ENCODE results near the gene ZNF609. TPM values are rescaled to one million over a fixed set of nuclear protein-coding genes. Genes with fewer than 3 reads are reported as not detected.
A peak's percentile ranks its signal among the peaks of the same experiment; 100 is the strongest.

Gene ZNF609
- total RNA-seq, 3 donors from 2014 or later (not counting 1 experiment from before 2014, with no cell fraction given) = 40.3 to 59.7 (median 55.3) TPM

- Histone ChIP-seq H3K4me1 (ENCODE audit: control insufficient read depth, insufficient read depth, low read length) (no peaks in the 10 kb centered on the region), H3K27me3 (ENCODE audit: control insufficient read depth, insufficient read depth, low read length) (no peaks in the 10 kb centered on the region), H3K27ac (ENCODE audit: low read length) (no peak overlapping the region), H3K4me3 (ENCODE audit: low read length) (no peak overlapping the region), H3K36me3 (ENCODE audit: control insufficient read depth, insufficient read depth, low read length) (no peaks in the 10 kb centered on the region), H3K9me3 (ENCODE audit: control insufficient read depth, insufficient read depth, low read length) (no peaks in the 10 kb centered on the region)
- DNase-seq (no peak), ATAC-seq (no peak)
- Mint-ChIP-seq H3K4me1 (peaks cover 46 to 51% of the 10 kb centered on the region in 2 donors), H3K4me3 (no peak overlapping the region), H3K36me3 (no peaks in the 10 kb centered on the region), H3K27ac (peak overlapping the region; percentile 21 to 28), H3K27me3 (ENCODE audit: low read depth in 2 of 2) (no peaks in the 10 kb centered on the region), H3K9me3 (no peaks in the 10 kb centered on the region)
- WGBS (ENCODE audit: insufficient coverage) = no CpG with 5 or more reads among the region's 1 CpG
- no peak for TF ChIP-seq CTCF (IDR thresholded peaks at IDR 0.05)
- intact Hi-C loops (cut with micrococcal nuclease) = no loop called here
Measured at GRCh38 chr15:64522226-64522823, 61.9 kb downstream of the ZNF609 start.

GRCh38 chr15:64523240-64523639 is 62.9 kb downstream of the ZNF609 start:
- no peak overlapping the region for H3K27ac Mint-ChIP-seq
- no peaks in the 10 kb centered on the region for H3K36me3 Mint-ChIP-seq
- peaks cover 48 to 53% of the 10 kb centered on the region in 2 donors for H3K4me1 Mint-ChIP-seq
- ATAC-seq = no peak
- Histone ChIP-seq H3K9me3 (ENCODE audit: control insufficient read depth, insufficient read depth, low read length) (no peaks in the 10 kb centered on the region), H3K4me3 (ENCODE audit: low read length) (no peak overlapping the region), H3K36me3 (ENCODE audit: control insufficient read depth, insufficient read depth, low read length) (no peaks in the 10 kb centered on the region), H3K4me1 (ENCODE audit: control insufficient read depth, insufficient read depth, low read length) (no peaks in the 10 kb centered on the region), H3K27ac (ENCODE audit: low read length) (no peak overlapping the region), H3K27me3 (ENCODE audit: control insufficient read depth, insufficient read depth, low read length) (no peaks in the 10 kb centered on the region)
- no peak overlapping the region for H3K4me3 Mint-ChIP-seq
- no peaks in the 10 kb centered on the region for H3K9me3 Mint-ChIP-seq
- WGBS (ENCODE audit: insufficient coverage) = 100% methylated on average over 5 of the region's 5 CpGs
- H3K27me3 Mint-ChIP-seq (ENCODE audit: low read depth in 2 of 2) = no peaks in the 10 kb centered on the region
- intact Hi-C loops (cut with micrococcal nuclease) = no loop called here
- DNase-seq = no peak
- TF ChIP-seq CTCF (IDR thresholded peaks at IDR 0.05) = no peak

GRCh38 chr15:64524778-64525177 is 64.4 kb downstream of the ZNF609 start:
- Histone ChIP-seq H3K36me3 (ENCODE audit: control insufficient read depth, insufficient read depth, low read length) (no peaks in the 10 kb centered on the region), H3K9me3 (ENCODE audit: control insufficient read depth, insufficient read depth, low read length) (no peaks in the 10 kb centered on the region), H3K27me3 (ENCODE audit: control insufficient read depth, insufficient read depth, low read length) (no peaks in the 10 kb centered on the region), H3K27ac (ENCODE audit: low read length) (no peak overlapping the region), H3K4me1 (ENCODE audit: control insufficient read depth, insufficient read depth, low read length) (no peaks in the 10 kb centered on the region), H3K4me3 (ENCODE audit: low read length) (no peak overlapping the region)
- Mint-ChIP-seq H3K4me1 (peaks cover 40 to 45% of the 10 kb centered on the region in 2 donors), H3K27ac (no peak overlapping the region), H3K27me3 (ENCODE audit: low read depth in 2 of 2) (no peaks in the 10 kb centered on the region), H3K4me3 (no peak overlapping the region), H3K9me3 (no peaks in the 10 kb centered on the region), H3K36me3 (no peaks in the 10 kb centered on the region)
- DNase-seq = no peak
- no peak for TF ChIP-seq CTCF (IDR thresholded peaks at IDR 0.05)
- no peak for ATAC-seq
- no CpG with 5 or more reads among the region's 1 CpG for WGBS (ENCODE audit: insufficient coverage)
- intact Hi-C loops (cut with micrococcal nuclease) = no loop called here
